HFFc6 (cell line): Measurements from ENCODE around the gene DLX3. TPM values are rescaled to one million over a fixed set of nuclear protein-coding genes. Genes with fewer than 3 reads are reported as not detected.

ENCODE experiments used
- DNase-seq: peaks from one replicate; pipeline ENCODE4 v3.0.0-alpha.2; 2018
- H3K27ac Mint-ChIP-seq: 2 replicates; pipeline ENCODE4 v1.8.0; 2020; ENCODE audit warnings: mild to moderate bottlenecking, mixed read lengths
- H3K27me3 Mint-ChIP-seq: 2 replicates; pipeline ENCODE4 v1.8.0; 2021; ENCODE audit warnings: mild to moderate bottlenecking, moderate library complexity, mixed read lengths; ENCODE audit not compliant: insufficient read depth
- H3K36me3 Mint-ChIP-seq: 2 replicates; pipeline ENCODE4 v1.8.0; 2021; ENCODE audit warnings: low read depth, mixed read lengths
- H3K4me1 Mint-ChIP-seq: 2 replicates; pipeline ENCODE4 v1.8.0; 2020; ENCODE audit warnings: low read depth, mixed read lengths
- H3K4me3 Mint-ChIP-seq: 2 replicates; pipeline ENCODE4 v1.8.0; 2020; ENCODE audit warnings: mild to moderate bottlenecking, moderate library complexity, mixed read lengths
- H3K9me3 Mint-ChIP-seq: 2 replicates; pipeline ENCODE4 v1.8.0; 2020; ENCODE audit warnings: mild to moderate bottlenecking, mixed read lengths
- CTCF ChIP-seq: fragments of 200-600 bp; sonication (generic); IDR thresholded peaks from 2 replicates; pipeline ENCODE4 v1.5.0; 2021; ENCODE audit warnings: antibody characterized with exemption, mild to moderate bottlenecking
- total RNA-seq, 6 experiments: library from RNA; stranded (reverse); fragmentation: NEBNext Ultra II Directional; extraction: Animal tissue kit (Norgen Biotek cat#: 25700); gene quantifications; 2 replicates in 1 of 6; 3 replicates in 5 of 6; pipeline ENCODE4 v1.2.3, GENCODE V29; 2021

DLX3 gene
- total RNA-seq, 6 experiments from 2014 or later = not detected

- H3K27me3 Mint-ChIP-seq = peaks cover 58% of the 10 kb centered on the region
- H3K4me3 Mint-ChIP-seq = no peak overlapping the region
- DNase-seq = no peak
- H3K9me3 Mint-ChIP-seq = no peaks in the 10 kb centered on the region
- H3K27ac Mint-ChIP-seq = no peak overlapping the region
- H3K4me1 Mint-ChIP-seq = peaks cover 19% of the 10 kb centered on the region
- H3K36me3 Mint-ChIP-seq = no peaks in the 10 kb centered on the region
- no peak for TF ChIP-seq CTCF
These were observed 17.3 kb downstream of the DLX3 start for GRCh38 chr17:49977463-49978389.

- no peak for TF ChIP-seq CTCF
- Mint-ChIP-seq H3K27me3 (peaks cover 60% of the 10 kb centered on the region), H3K9me3 (no peaks in the 10 kb centered on the region), H3K36me3 (no peaks in the 10 kb centered on the region), H3K4me1 (peaks cover 19% of the 10 kb centered on the region), H3K27ac (no peak overlapping the region), H3K4me3 (no peak overlapping the region)
- DNase-seq = no peak
These were observed 18.2 kb downstream of the DLX3 start for GRCh38 chr17:49976828-49977202.

GRCh38 chr17:49976163-49976827 lies 18.7 kb downstream of the DLX3 start:
- Mint-ChIP-seq H3K27me3 (peaks cover 62% of the 10 kb centered on the region), H3K4me3 (no peak overlapping the region), H3K36me3 (no peaks in the 10 kb centered on the region), H3K9me3 (no peaks in the 10 kb centered on the region), H3K27ac (no peak overlapping the region), H3K4me1 (peaks cover 19% of the 10 kb centered on the region)
- no peak for DNase-seq
- no peak for TF ChIP-seq CTCF

- Mint-ChIP-seq H3K27me3 (peaks cover 63% of the 10 kb centered on the region), H3K9me3 (no peaks in the 10 kb centered on the region), H3K27ac (no peak overlapping the region), H3K4me1 (peaks cover 19% of the 10 kb centered on the region), H3K4me3 (no peak overlapping the region), H3K36me3 (no peaks in the 10 kb centered on the region)
- TF ChIP-seq CTCF = no peak
- DNase-seq = no peak
These were observed 19.5 kb downstream of the DLX3 start for GRCh38 chr17:49975531-49975930.

- Mint-ChIP-seq H3K9me3 (no peaks in the 10 kb centered on the region), H3K27ac (no peak overlapping the region), H3K27me3 (peaks cover 68% of the 10 kb centered on the region), H3K36me3 (no peaks in the 10 kb centered on the region), H3K4me3 (no peak overlapping the region), H3K4me1 (peaks cover 16% of the 10 kb centered on the region)
- TF ChIP-seq CTCF = no peak
- no peak for DNase-seq
These were observed 21.8 kb downstream of the DLX3 start for GRCh38 chr17:49973271-49973615.
